Lower leg skin (tissue), 3 donors: Measurements from ENCODE around the gene TTR.

Experiments
- POLR2A ChIP-seq, 2 donors: fragments of 450-650 bp; IDR thresholded peaks; one replicate each; pipeline ENCODE4 v1.6.1; 2016 to 2017; ENCODE audit warnings: antibody characterized with exemption in 2 of 2, mild to moderate bottlenecking in 1 of 2, moderate library complexity in 1 of 2
- TF ChIP-seq, protein P1 (sequence below), 3 donors: fragments of 450-650 bp; IDR thresholded peaks; one replicate each; pipeline ENCODE4 v1.5.1; 2016; ENCODE audit warnings: antibody characterized with exemption in 3 of 3, mild to moderate bottlenecking in 3 of 3, moderate library complexity in 2 of 3

DNA sequence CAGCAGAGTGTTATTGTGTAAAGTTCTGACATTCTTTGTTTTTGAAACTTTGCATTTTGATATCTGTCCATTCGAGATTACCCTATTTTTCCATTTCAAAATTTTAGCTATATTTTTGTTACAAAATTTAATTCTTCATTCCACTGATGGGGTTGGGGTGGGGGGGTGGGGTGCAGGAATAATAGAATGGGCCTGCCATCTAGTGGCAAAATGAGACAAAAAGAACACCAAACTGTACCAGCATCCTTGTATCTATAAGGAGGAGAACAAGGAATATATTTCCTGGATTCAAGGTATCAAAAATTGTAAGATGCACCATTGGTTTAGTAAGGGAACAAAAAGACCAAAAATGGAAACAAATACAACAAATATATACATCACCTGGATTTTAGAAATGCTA is 27.9 kb upstream of the TTR start:
- TF ChIP-seq, protein P1, sequence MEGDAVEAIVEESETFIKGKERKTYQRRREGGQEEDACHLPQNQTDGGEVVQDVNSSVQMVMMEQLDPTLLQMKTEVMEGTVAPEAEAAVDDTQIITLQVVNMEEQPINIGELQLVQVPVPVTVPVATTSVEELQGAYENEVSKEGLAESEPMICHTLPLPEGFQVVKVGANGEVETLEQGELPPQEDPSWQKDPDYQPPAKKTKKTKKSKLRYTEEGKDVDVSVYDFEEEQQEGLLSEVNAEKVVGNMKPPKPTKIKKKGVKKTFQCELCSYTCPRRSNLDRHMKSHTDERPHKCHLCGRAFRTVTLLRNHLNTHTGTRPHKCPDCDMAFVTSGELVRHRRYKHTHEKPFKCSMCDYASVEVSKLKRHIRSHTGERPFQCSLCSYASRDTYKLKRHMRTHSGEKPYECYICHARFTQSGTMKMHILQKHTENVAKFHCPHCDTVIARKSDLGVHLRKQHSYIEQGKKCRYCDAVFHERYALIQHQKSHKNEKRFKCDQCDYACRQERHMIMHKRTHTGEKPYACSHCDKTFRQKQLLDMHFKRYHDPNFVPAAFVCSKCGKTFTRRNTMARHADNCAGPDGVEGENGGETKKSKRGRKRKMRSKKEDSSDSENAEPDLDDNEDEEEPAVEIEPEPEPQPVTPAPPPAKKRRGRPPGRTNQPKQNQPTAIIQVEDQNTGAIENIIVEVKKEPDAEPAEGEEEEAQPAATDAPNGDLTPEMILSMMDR (IDR thresholded peaks at IDR 0.05): no peak
- TF ChIP-seq POLR2A (IDR thresholded peaks at IDR 0.05): no peak
